ENCODE data around the gene NKD1. TPM values are rescaled to one million over a fixed set of nuclear protein-coding genes. Genes with fewer than 3 reads are reported as not detected.

NKD1 gene
- total RNA-seq, 1 experiment from 2014 or later, result 0.02 TPM

GRCh38 chr16:50688867-50689266, 140.7 kb downstream of the NKD1 start:
- no peaks in the 10 kb centered on the region for H3K9me3 ChIP-seq (replicated peaks)
- H3K27me3 ChIP-seq, result no peaks in the 10 kb centered on the region; the same call in 1 of the 2 replicates
- H3K4me1 ChIP-seq, result no peaks in the 10 kb centered on the region
- no peaks in the 10 kb centered on the region for H3K36me3 ChIP-seq
- no peak overlapping the region for H3K4me3 ChIP-seq
- no peak for DNase-seq
- no peak overlapping the region for H3K27ac ChIP-seq

DNA sequence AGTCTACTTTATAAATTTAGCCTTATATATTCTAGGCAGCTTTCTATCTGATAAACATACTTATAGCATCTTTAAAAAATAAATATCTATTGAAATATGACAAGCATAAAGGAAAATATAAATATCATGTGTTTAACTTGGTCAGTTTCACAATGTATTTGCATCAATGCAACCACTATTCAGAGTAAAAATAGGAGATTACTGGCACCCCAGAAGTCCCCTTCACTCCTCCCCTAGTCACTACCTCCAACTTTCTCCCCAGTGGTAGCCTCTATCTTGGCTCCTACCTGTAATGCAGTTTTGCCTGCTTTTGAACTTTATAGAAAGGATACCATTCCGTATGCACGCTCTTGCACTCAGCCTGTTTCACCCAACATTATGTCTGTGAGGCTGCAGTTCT, 142.0 kb downstream of the NKD1 start:
- no peak for DNase-seq
- no peak overlapping the region for H3K4me3 ChIP-seq

DNA sequence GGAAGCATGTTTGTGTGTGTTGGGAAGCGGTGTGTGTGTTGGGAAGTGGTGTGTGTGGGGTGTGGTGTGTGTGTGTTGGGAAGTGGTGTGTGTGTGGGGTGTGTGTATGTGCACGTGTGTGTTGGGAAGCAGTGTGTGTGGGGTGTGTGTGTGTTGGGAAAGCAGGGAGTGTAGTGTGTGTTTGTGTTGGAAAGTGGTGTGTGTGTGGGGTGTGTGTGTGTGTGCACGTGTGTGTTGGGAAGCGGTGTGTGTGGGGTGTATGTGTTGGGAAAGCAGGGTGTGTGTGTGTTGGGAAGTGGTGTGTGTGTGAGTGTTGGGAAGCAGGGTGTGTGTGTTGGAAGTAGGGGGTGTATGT, 144.4 kb downstream of the NKD1 start:
- Histone ChIP-seq H3K27ac (no peak overlapping the region), H3K27me3 (no peaks in the 10 kb centered on the region), H3K4me3 (no peak overlapping the region), H3K4me1 (no peaks in the 10 kb centered on the region; the same call in 1 of the 2 replicates), H3K36me3 (no peaks in the 10 kb centered on the region), H3K9me3 (replicated peaks) (no peaks in the 10 kb centered on the region)
- no peak for DNase-seq

More for the DNA sequence above, 142.0 kb downstream of the NKD1 start:
- Histone ChIP-seq H3K36me3 (no peaks in the 10 kb centered on the region), H3K4me1 (no peaks in the 10 kb centered on the region), H3K27me3 (no peaks in the 10 kb centered on the region), H3K27ac (no peak overlapping the region), H3K9me3 (replicated peaks) (no peaks in the 10 kb centered on the region)

DNA sequence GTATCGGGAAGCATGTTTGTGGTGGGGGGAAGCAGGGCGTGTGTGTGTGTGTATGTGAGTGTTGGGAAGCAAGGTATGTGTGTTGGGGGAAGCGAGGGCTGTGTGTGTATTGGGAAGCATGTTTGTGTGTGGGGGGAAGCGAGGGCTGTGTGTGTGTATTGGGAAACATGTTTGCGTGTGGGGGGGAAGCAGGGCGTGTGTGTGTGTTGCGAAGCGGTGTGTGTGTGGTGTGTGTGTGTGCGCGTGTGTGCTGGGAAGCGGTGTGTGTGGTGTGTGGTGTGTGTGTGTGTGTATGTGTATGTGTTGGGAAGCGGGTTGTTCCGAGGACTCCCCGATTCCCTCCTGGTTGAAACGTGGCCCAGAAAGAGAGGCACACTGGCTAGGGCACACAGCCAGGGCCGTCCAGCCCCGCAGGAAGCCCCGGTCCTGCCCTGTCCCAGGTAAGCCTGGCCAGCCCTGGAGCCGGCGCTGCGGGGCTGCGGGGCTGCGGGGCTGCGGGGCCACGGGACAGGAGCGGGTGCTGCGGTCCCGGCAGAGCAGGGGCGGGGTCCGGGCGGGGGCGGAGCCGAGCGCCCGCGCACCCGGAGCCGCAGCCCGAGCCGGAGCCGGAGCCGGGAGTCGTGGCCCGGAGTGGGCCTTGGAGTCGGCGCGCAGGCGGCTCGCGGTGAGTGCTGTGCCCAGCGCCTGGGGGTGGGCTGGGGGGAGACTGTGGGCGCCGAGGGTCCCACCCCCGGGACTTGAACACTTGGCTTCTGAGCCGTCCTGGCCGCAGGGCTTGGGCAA, 145.0 kb downstream of the NKD1 start, which contains the start of gene NOD2:
TSS of gene NOD2 (plus strand) at position 608 of the 783 bp plus-strand sequence. CDS start 5,890 bp downstream, outside the sequence.
- no peak within 1 kb of the TSS for H3K27ac ChIP-seq
- H3K4me3 ChIP-seq, result no peak within 1 kb of the TSS
- no peaks in the 10 kb centered on the region for H3K36me3 ChIP-seq
- H3K27me3 ChIP-seq, result no peaks in the 10 kb centered on the region
- no peaks in the 10 kb centered on the region; the same call in 1 of the 2 replicates for H3K4me1 ChIP-seq
- DNase-seq, result no peak
- no peaks in the 10 kb centered on the region for H3K9me3 ChIP-seq (replicated peaks)

- H3K27ac ChIP-seq, result no peak overlapping the region
- no peaks in the 10 kb centered on the region for H3K36me3 ChIP-seq
- H3K27me3 ChIP-seq, result no peaks in the 10 kb centered on the region
- no peak for DNase-seq
- no peak overlapping the region for H3K4me3 ChIP-seq
- H3K4me1 ChIP-seq, result no peaks in the 10 kb centered on the region; the same call in 1 of the 2 replicates
- H3K9me3 ChIP-seq (replicated peaks), result no peaks in the 10 kb centered on the region
These were observed 146.0 kb downstream of the NKD1 start for GRCh38 chr16:50694206-50694605.

- Histone ChIP-seq H3K4me3 (no peak overlapping the region), H3K27me3 (no peaks in the 10 kb centered on the region), H3K4me1 (no peaks in the 10 kb centered on the region; the same call in 1 of the 2 replicates), H3K36me3 (no peaks in the 10 kb centered on the region), H3K27ac (no peak overlapping the region), H3K9me3 (replicated peaks) (no peaks in the 10 kb centered on the region)
- no peak for DNase-seq
These were observed 147.1 kb downstream of the NKD1 start for GRCh38 chr16:50695017-50696000.

DNA sequence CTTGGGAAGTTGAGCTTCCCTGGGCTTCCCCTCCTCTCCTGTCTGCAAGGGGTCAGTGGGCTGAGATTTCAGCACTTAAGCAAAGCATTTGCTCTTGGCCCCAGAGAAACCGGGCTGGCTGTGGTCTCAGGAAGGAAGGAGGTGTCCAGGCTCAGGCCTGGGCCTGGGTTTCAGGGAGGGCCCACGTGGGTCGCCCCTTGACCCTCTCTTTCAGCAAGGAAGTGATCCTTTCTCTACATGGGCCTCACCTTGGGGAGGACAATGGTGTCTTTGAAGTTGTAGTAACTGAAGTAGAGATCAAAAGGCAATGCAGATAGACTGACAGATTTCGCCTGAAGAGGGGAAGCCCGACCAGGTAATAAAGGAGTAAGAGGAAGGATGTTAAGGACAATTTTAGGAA, 147.9 kb downstream of the NKD1 start:
- Histone ChIP-seq H3K27ac (no peak overlapping the region), H3K4me3 (no peak overlapping the region), H3K9me3 (replicated peaks) (no peaks in the 10 kb centered on the region), H3K4me1 (no peaks in the 10 kb centered on the region; the same call in 1 of the 2 replicates), H3K27me3 (no peaks in the 10 kb centered on the region), H3K36me3 (no peaks in the 10 kb centered on the region)
- DNase-seq, result no peak

DNA sequence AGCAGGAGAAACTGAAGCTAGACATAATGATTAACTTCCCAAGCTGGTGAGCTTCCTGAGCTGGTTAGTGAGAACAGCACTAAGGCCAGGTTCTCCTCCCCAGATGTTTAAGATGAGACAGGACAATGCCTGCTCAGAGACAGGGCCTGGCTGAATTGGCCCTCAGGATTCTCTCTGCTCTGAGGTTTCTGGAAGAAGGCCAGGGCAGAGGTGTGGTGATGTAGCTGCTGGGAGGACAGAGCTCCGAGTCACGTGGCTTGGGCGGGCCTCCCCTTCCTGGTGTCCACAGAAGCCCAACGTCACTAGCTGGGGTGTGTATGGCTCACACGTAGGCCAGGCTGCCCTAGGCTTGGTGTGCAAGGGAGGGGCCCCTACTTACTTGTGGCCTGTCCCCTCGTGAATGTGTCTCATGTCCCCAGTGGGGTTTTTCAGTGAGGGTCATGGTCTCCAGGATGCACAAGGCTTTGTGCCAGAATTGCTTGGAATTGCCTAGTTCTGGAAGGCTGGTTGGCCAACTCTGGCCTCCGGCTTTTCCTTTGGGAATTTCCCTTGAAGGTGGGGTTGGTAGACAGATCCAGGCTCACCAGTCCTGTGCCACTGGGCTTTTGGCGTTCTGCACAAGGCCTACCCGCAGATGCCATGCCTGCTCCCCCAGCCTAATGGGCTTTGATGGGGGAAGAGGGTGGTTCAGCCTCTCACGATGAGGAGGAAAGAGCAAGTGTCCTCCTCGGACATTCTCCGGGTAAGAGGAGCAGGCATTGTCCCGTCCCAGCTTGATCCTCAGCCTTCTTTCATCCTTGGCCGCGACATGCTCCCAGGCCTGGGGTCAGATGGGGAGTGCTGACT, 148.6 kb downstream of the NKD1 start:
- H3K27ac ChIP-seq, result no peak overlapping the region
- DNase-seq, result peak; percentile 36 to 51

DNA sequence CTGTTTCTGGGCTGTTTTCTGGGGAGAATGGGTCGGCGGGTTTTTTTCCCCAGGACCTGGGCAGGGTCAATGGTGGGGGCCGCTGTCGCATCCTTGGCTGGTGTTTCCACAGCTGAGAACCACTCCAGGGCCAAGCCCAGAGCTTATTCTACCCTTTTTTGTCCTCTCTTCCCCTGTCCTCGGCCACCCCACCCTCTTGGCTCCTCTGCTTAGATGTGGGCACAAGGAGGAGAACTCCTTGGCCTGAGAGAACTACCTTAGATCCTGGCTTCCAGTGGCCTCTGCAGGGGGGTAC, 149.2 kb downstream of the NKD1 start:
- H3K9me3 ChIP-seq (replicated peaks), result no peaks in the 10 kb centered on the region
- H3K4me1 ChIP-seq, result peaks cover 4% of the 10 kb centered on the region; the same call in 1 of the 2 replicates
- no peak overlapping the region for H3K4me3 ChIP-seq
- H3K27ac ChIP-seq, result no peak overlapping the region
- DNase-seq, result no peak
- H3K27me3 ChIP-seq, result no peaks in the 10 kb centered on the region
- H3K36me3 ChIP-seq, result no peaks in the 10 kb centered on the region

More for the DNA sequence above, 148.6 kb downstream of the NKD1 start:
- H3K4me1 ChIP-seq, result no peaks in the 10 kb centered on the region; the same call in 1 of the 2 replicates
- H3K9me3 ChIP-seq (replicated peaks), result no peaks in the 10 kb centered on the region
- H3K27me3 ChIP-seq, result no peaks in the 10 kb centered on the region
- no peak overlapping the region for H3K4me3 ChIP-seq
- no peaks in the 10 kb centered on the region for H3K36me3 ChIP-seq

DNA sequence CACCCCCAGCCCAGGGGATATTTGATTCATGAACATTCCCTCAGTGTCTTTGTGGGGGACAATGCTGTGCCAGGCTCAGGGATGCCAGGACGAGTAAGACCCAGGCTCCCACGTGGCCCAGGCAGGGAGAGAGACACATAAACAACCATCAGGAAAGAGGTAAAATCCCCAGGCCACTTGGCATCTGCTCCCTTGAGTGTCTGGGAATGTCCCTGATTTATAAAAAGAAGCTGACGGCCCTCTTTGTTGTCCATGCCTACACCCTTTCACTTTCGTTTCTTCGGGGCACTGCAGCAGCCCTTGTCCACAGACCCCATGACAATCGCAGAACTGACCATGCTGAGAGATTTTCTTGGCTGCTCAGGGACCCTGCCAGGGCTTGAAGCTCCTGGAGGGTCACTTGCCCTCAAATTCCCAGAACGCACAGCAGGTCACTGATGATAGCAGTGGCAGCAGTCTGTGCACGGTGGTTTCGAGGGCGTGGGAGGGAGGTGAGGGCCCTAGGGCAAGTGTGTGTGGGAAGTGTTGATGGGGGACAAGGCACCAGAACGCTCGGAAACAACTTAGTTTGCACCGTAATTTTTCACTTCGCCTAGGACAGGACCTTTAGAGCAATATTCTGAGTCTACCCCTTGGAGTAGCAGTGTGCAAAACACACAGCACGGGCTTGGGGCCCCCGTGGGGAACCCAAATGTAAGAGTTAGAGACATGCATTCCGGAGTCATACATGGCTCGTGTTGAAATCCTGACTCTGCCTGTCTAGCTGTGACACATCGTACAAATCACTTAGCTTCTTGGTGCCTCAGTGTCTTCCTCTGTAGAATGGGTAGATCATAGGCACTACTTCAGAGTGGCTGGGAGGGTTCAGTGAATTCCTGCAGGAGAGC, 149.9 kb downstream of the NKD1 start:
- peaks cover 7% of the 10 kb centered on the region; the same call in 1 of the 2 replicates for H3K4me1 ChIP-seq

More for the DNA sequence above, 149.9 kb downstream of the NKD1 start:
- no peak for DNase-seq
- H3K27me3 ChIP-seq, result no peaks in the 10 kb centered on the region
- no peaks in the 10 kb centered on the region for H3K9me3 ChIP-seq (replicated peaks)
- no peak overlapping the region for H3K27ac ChIP-seq
- no peaks in the 10 kb centered on the region for H3K36me3 ChIP-seq
- H3K4me3 ChIP-seq, result peak overlapping the region; percentile 9

Other genes starting within 250 kb of the NKD1 start
- gene BRD7, start 179.4 kb upstream of the NKD1 start, total RNA-seq (2014; rRNA removed; shearing (Covaris generic)), result 81.6 and 86.8 TPM in 2 replicates
- not detected in 2 replicates for gene SNX20, start 132.9 kb downstream of the NKD1 start, total RNA-seq (2014; rRNA removed; shearing (Covaris generic))
- not detected in 2 replicates for gene NOD2, start 145.2 kb downstream of the NKD1 start, total RNA-seq (2014; rRNA removed; shearing (Covaris generic))
- 13.9 and 14.0 TPM in 2 replicates for gene CYLD, start 193.7 kb downstream of the NKD1 start, total RNA-seq (2014; rRNA removed; shearing (Covaris generic))

Measured in SJCRH30 (cell line).